SK-N-MC (cell line): Measurements from ENCODE around the gene PAFAH1B1.
"Not testable (repeated sequence)": the region's sequence is repeated elsewhere in the genome, so short reads cannot be mapped to it uniquely, and the experiment has no call there.

Experiments
- DNase-seq: peaks from one replicate; pipeline ENCODE4 v3.0.0-alpha.2; 2011; ENCODE audit warnings: low read depth, low spot score
- H3K27ac ChIP-seq: fragments of 200-600 bp; sonication (generic); 2 replicates; pipeline ENCODE4 v1.5.1; 2016; ENCODE audit warnings: mixed run types
- H3K36me3 ChIP-seq: fragments of 200-600 bp; sonication (generic); 2 replicates; pipeline ENCODE4 v1.6.1; 2017; ENCODE audit warnings: antibody characterized with exemption, low read length, mixed read lengths; ENCODE audit not compliant: insufficient read depth
- H3K4me3 ChIP-seq: fragments of 200-600 bp; sonication (generic); 2 replicates; pipeline ENCODE4 v1.5.1; 2016
- H3K9ac ChIP-seq: fragments of 200-600 bp; sonication (generic); 2 replicates; pipeline ENCODE4 v1.8.0; 2017; ENCODE audit warnings: mixed run types, mixed read lengths; ENCODE audit not compliant: insufficient read length
- H3K9me3 ChIP-seq: fragments of 200-600 bp; sonication (generic); 2 replicates; pipeline ENCODE4 v1.6.1; 2017; ENCODE audit warnings: low read depth, mild to moderate bottlenecking, antibody characterized with exemption, low read length, moderate library complexity, mixed read lengths
- EZH2 ChIP-seq: fragments of 200-600 bp; sonication (generic); IDR thresholded peaks from one replicate; pipeline ENCODE4 v1.6.1; 2017; ENCODE audit warnings: antibody characterized with exemption
- FOXP2 ChIP-seq: optimal IDR thresholded peaks from 2 replicates; pipeline ENCODE3; 2011; ENCODE audit warnings: mild to moderate bottlenecking, moderate library complexity; ENCODE audit not compliant: insufficient read depth; ENCODE audit errors: extremely low read length, control extremely low read depth
- POLR2AphosphoS5 ChIP-seq: IDR thresholded peaks from 2 replicates; pipeline ENCODE4 v1.6.1; 2012; ENCODE audit warnings: mild to moderate bottlenecking, low read depth, low read length, borderline replicate concordance

Gene PAFAH1B1

DNA sequence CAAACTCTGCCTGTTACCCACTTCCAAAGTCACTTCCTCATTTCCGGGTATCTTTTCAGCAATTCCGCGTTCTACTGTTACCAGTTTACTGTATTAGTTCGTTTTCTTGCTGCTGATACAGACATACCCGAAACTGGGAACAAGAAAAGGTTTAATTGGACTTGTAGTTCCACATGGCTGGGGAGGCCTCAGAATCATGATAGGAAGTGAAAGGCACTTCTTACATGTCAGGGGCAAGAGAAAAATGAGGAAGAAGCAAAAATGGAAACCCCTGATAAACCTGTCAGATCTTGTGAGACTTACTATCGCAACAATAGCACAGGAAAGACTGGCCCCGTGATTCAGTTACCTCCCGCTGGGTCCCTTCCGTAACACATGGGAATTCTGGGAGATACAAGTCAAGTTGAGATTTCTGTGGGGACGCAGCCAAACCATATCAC, 30.9 kb downstream of the PAFAH1B1 start:
- no peak overlapping the region for H3K4me3 ChIP-seq
- H3K9ac ChIP-seq: no peak overlapping the region
- peaks cover 29% of the 10 kb centered on the region for H3K36me3 ChIP-seq
- H3K9me3 ChIP-seq: 0 out of 2 replicates have a peak, but pooled peaks cover 4% of the 10 kb centered on the region
- no peak overlapping the region for H3K27ac ChIP-seq
- no peak for TF ChIP-seq EZH2
- TF ChIP-seq FOXP2: no peak
- TF ChIP-seq POLR2AphosphoS5: no peak
- DNase-seq: no peak

DNA sequence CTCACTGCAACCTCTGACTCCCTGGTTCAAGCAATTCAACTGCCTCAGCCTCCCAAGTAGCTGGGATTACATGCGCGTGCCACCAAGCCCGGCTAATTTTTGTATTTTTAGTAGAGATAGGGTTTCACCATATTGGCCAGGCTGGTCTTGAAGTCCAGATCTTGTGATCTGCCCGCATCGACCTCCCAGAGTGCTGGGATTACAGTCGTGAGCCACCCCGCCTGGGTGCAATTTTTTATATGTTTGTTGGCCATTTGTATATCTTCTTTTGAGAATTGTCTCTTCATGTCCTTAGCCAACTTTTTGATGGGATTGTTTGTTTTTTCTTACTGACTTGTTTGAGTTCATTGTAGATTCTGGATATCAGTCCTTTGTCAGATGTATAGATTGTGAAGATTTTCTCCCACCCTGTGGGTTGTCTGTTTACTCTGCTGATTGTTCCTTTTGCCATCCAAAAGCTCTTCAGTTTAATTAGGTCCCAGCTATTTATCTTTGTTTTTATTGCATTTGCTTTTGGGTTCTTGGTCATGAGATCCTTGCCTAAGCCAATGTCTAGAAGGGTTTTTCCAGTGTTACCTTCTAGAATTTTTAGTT, 33.3 kb downstream of the PAFAH1B1 start:
- H3K9me3 ChIP-seq, H3K9ac ChIP-seq, H3K4me3 ChIP-seq, DNase-seq, H3K27ac ChIP-seq: not testable (repeated sequence)
- peaks cover 17% of the 10 kb centered on the region; the same call in 1 of the 2 replicates for H3K36me3 ChIP-seq

DNA sequence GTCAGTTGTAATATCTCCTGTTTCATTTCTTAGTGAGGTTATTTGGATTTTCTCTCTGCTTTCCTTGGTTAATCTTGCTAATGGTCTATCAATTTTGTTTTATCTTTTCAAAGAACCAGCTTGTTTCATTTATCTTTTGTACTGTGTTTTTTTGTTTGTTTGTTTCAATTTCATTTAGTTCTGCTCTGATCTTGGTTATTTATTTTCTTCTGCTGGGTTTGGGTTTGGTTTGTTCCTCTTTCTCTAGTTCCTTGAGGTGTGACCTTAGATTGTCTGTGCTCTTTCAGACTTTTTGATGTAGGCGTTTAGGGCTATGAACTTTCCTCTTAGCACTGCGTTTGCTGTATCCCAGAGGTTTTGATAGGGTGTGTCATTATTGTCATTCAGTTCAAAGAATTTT, 35.5 kb downstream of the PAFAH1B1 start:
- not testable (repeated sequence) for H3K9ac ChIP-seq, DNase-seq, H3K36me3 ChIP-seq, H3K4me3 ChIP-seq, H3K27ac ChIP-seq, H3K9me3 ChIP-seq

DNA sequence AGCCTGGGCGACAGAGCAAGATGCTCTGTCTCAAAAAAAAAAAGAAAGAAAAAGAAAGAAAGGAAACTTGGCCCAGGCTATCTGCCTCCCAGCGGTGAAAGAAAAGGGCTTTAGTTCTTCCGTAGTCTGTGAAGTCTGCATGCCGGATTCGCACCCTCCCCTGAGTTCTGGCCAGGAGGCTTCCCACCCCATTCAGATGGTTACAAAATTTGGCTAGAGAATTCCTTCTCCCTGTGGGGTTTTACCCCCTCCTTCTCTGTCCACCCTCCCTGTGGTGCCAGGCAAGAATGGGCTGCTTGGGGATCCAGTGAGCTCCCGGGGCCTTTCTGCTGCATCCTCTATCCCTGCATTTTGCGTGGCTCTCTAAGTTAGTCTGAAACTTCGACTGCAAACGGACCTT, 37.8 kb downstream of the PAFAH1B1 start:
- H3K9ac ChIP-seq: no peak overlapping the region
- TF ChIP-seq FOXP2 (no peak), POLR2AphosphoS5 (no peak), EZH2 (no peak)
- no peak overlapping the region for H3K27ac ChIP-seq
- H3K4me3 ChIP-seq: no peak overlapping the region
- peaks cover 11% of the 10 kb centered on the region for H3K36me3 ChIP-seq
- H3K9me3 ChIP-seq: no peaks in the 10 kb centered on the region
- no peak for DNase-seq

DNA sequence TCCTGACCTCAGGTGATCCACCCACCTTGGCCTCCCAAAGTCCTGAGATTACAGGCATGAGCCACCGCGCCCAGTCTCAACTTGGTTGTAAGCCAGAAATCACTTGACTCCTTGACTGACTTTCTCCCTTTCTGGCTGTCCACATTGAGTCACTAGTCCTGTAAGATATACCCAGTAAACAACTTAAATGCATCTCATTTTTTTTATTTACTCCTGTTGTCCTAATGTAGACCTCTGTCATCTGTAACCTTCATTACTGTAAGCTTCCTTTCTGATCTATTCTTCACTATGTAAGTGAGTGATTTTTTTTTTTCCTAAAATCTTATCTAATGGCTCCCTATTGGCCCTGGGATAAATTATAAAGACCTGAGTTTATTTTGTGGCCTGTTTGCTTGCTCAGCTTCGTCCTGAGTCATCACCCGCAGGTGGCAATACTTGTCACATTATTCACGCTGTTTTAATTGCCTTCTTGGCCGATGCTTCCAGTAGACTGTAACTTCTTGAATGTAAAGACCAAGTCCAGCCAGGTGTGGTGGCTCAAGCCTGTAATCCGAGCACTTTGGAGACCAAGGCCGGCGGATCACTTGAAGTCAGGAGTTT, 41.0 kb downstream of the PAFAH1B1 start:
- H3K27ac ChIP-seq: no peak overlapping the region

DNA sequence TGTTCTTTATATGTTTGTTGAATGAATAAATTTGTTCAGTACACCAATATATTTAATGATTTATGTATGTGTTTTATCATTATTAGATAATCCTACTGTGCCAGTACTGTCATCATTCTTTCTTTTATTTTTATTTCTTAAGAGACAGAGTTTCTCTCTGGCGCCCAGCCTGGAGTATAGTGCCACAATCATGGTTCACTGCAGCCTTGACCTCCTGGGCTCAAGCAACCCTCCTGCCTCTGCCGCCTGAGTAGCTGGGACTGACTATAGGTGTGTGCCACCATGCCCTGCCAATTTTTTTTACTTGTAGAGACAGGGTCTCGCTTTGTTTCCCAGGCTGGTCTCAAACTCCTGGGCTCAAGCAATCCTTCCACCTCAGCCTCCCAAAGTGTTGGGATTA, 41.8 kb downstream of the PAFAH1B1 start:
- no peak overlapping the region for H3K4me3 ChIP-seq
- peaks cover 38% of the 10 kb centered on the region for H3K36me3 ChIP-seq
- H3K27ac ChIP-seq: no peak overlapping the region
- no peak for TF ChIP-seq FOXP2
- TF ChIP-seq EZH2: no peak
- no peak for TF ChIP-seq POLR2AphosphoS5
- H3K9ac ChIP-seq: no peak overlapping the region
- DNase-seq: no peak
- no peaks in the 10 kb centered on the region for H3K9me3 ChIP-seq

More for the DNA sequence above, 41.0 kb downstream of the PAFAH1B1 start:
- Histone ChIP-seq H3K36me3 (peaks cover 31% of the 10 kb centered on the region), H3K4me3 (no peak overlapping the region), H3K9me3 (no peaks in the 10 kb centered on the region), H3K9ac (no peak overlapping the region)
- DNase-seq: no peak
- TF ChIP-seq EZH2 (no peak), POLR2AphosphoS5 (no peak), FOXP2 (no peak)

DNA sequence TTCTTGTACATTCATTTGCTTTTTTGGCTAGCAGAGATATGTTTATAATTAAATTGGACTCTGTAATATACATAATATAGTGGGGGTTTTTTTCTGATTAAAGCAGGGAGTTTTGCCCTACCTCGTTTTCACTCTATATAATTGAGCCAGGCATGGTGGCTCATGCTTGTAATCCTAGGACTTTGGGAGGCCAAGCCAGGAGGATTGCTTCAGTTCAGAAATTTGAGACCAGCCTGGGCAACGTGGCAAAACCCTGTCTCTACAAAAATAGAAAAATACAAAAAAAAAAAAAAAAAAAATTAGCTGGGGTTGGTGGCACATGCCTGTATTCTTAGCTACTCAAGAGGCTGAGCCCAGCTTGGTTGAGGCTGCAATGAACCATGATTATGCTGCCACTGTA, 42.2 kb downstream of the PAFAH1B1 start:
- H3K27ac ChIP-seq: no peak overlapping the region
- no peaks in the 10 kb centered on the region for H3K9me3 ChIP-seq

DNA sequence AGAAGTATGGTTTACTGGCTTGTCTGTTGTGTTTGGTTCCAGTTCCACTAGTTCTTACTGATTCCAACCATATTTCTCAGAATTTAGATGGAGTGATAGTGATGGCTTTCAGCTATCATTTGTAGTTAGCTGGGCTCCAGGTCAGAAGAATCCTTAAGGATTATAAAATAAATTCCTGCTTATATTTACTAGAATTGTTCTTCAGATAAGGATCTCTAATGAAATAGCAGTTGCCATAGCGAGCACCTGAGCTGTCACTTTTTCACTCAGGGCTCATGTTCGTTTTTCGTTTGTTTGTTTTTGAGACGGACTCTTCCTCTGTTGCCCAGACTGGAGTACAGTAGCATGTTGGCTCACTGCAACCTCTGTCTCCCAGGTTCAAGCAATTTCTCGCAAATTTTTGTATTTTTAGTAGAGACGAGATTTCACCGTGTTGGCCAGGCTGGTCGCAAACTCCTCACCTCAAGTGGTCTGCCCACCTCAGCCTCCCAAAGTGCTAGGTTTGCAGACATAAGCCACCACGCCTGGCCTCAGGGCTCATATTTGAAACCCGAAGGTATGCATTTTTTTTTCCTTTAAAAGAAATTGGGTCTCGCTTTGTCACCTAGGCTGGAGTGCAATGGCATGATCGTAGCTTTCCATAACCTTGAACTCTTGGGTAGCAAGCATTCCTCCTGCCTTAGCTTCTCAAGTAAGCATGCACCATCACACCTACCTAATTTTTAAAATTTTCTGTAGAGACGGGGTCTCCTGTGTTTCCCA, 42.9 kb downstream of the PAFAH1B1 start:
- H3K9me3 ChIP-seq: no peaks in the 10 kb centered on the region
- H3K9ac ChIP-seq: no peak overlapping the region
- no peak for TF ChIP-seq POLR2AphosphoS5
- no peak for TF ChIP-seq FOXP2
- TF ChIP-seq EZH2: no peak
- peaks cover 46% of the 10 kb centered on the region for H3K36me3 ChIP-seq
- DNase-seq: no peak
- no peak overlapping the region for H3K4me3 ChIP-seq
- no peak overlapping the region for H3K27ac ChIP-seq

More for the DNA sequence above, 42.2 kb downstream of the PAFAH1B1 start:
- no peak for DNase-seq
- no peak overlapping the region for H3K4me3 ChIP-seq
- peaks cover 43% of the 10 kb centered on the region for H3K36me3 ChIP-seq
- TF ChIP-seq EZH2 (no peak), FOXP2 (no peak), POLR2AphosphoS5 (no peak)
- H3K9ac ChIP-seq: no peak overlapping the region
